IMR-90 (cell line): Measurements from ENCODE around the gene IFNG-AS1. TPM values are rescaled to one million over a fixed set of nuclear protein-coding genes. Genes with fewer than 3 reads are reported as not detected.

Experiments used
- ATAC-seq: fragments of 200-7000 bp; cut with Tn5 transposase; 2 replicates; pipeline ENCODE4 v1.9.1; 2020; ENCODE audit warnings: low read depth, mild to moderate bottlenecking, moderate library complexity
- BruUV-seq: library from RNA; stranded (reverse); fragments of 400-500 nt; replicated peaks from 2 replicates; lab custom pipeline; 2021; lab: Mats Ljungman, UMichigan
- CTCF ChIA-PET: fragments of 300-600 bp; formaldehyde crosslinking; extraction: SDS; loops from one replicate; lab custom pipeline; 2021; ENCODE audit warnings: antibody characterized with exemption; lab: Yijun Ruan, JAX
- POLR2A ChIA-PET: fragments of 300-600 bp; sonication (Branson Sonifier 250); formaldehyde crosslinking; loops from one replicate; lab custom pipeline; 2022; ENCODE audit warnings: antibody characterized with exemption; ENCODE audit not compliant: unreplicated experiment; lab: Charles Lee
- DNase-seq: peaks from one replicate; pipeline ENCODE4 v3.0.0; 2013
- H2AFZ ChIP-seq: replicated peaks from 2 replicates; pipeline ENCODE3; 2013; ENCODE audit warnings: low read length, mild to moderate bottlenecking; ENCODE audit not compliant: poor library complexity
- H2AK5ac ChIP-seq: 2 replicates; pipeline ENCODE4 v1.6.1; 2013; ENCODE audit warnings: low read depth, low read length, inconsistent platforms
- H2AK9ac ChIP-seq: replicated peaks from 2 replicates; pipeline ENCODE3; 2013; ENCODE audit warnings: mild to moderate bottlenecking, low read depth, low read length, moderate library complexity; ENCODE audit not compliant: poor library complexity
- H2BK120ac ChIP-seq: 2 replicates; pipeline ENCODE4 v1.6.1; 2013; ENCODE audit warnings: low read depth, low read length, inconsistent platforms
- H2BK15ac ChIP-seq: 3 replicates; pipeline ENCODE4 v1.6.1; 2013; ENCODE audit warnings: low read depth, low read length, inconsistent platforms
- H2BK20ac ChIP-seq: 2 replicates; pipeline ENCODE4 v1.6.1; 2013; ENCODE audit warnings: low read depth, mild to moderate bottlenecking, inconsistent platforms, low read length, moderate library complexity
- H2BK5ac ChIP-seq: 2 replicates; pipeline ENCODE4 v1.6.1; 2013; ENCODE audit warnings: mild to moderate bottlenecking, low read depth, low read length, inconsistent platforms; ENCODE audit not compliant: poor library complexity, severe bottlenecking
- H3K14ac ChIP-seq: replicated peaks from 2 replicates; pipeline ENCODE4 v1.6.1; 2013; ENCODE audit warnings: low read depth, low read length, inconsistent platforms
- H3K18ac ChIP-seq: 2 replicates; pipeline ENCODE4 v1.6.1; 2013; ENCODE audit warnings: low read depth, low read length, control low read depth
- H3K23ac ChIP-seq: 2 replicates; pipeline ENCODE4 v1.6.1; 2013; ENCODE audit warnings: low read depth, low read length, inconsistent platforms
- H3K27ac ChIP-seq: 2 replicates; pipeline ENCODE4 v1.5.1; 2013; ENCODE audit warnings: mild to moderate bottlenecking, control low read depth, low read length; ENCODE audit not compliant: insufficient read depth
- H3K27me3 ChIP-seq: 2 replicates; pipeline ENCODE4 v1.6.1; 2013; ENCODE audit warnings: low read length; ENCODE audit not compliant: control insufficient read depth, insufficient read depth
- H3K36me3 ChIP-seq: 2 replicates; pipeline ENCODE4 v1.6.1; 2013; ENCODE audit warnings: low read length, mixed read lengths; ENCODE audit not compliant: control insufficient read depth, insufficient read depth
- H3K4ac ChIP-seq: 2 replicates; pipeline ENCODE4 v1.6.1; 2013; ENCODE audit warnings: low read depth, low read length, inconsistent platforms
- H3K4me1 ChIP-seq: 2 replicates; pipeline ENCODE4 v1.6.1; 2013; ENCODE audit warnings: low read length, mixed read lengths; ENCODE audit not compliant: control insufficient read depth, insufficient read depth
- H3K4me2 ChIP-seq: 2 replicates; pipeline ENCODE4 v1.6.1; 2013; ENCODE audit warnings: low read depth, mild to moderate bottlenecking, control low read depth, low read length, moderate library complexity
- H3K4me3 ChIP-seq: 2 replicates; pipeline ENCODE4 v1.5.1; 2013; ENCODE audit warnings: low read depth, mild to moderate bottlenecking, control low read depth, low read length, moderate library complexity; ENCODE audit not compliant: insufficient read depth
- H3K56ac ChIP-seq: 2 replicates; pipeline ENCODE4 v1.6.1; 2013; ENCODE audit warnings: low read length, inconsistent platforms; ENCODE audit not compliant: insufficient read depth; ENCODE audit errors: extremely low read depth
- H3K79me1 ChIP-seq, 2 experiments: 2 replicates each; pipeline ENCODE4 v1.6.1; 2013; ENCODE audit warnings: low read length in 2 of 2, inconsistent platforms in 1 of 2, low read depth in 1 of 2
- H3K9ac ChIP-seq: 2 replicates; pipeline ENCODE4 v1.6.1; 2013; ENCODE audit warnings: low read depth, low read length, control low read depth
- H3K9me1 ChIP-seq: 2 replicates; pipeline ENCODE4 v1.6.1; 2013; ENCODE audit warnings: low read length, inconsistent platforms; ENCODE audit not compliant: insufficient read depth
- H3K9me3 ChIP-seq: 2 replicates; pipeline ENCODE4 v1.6.1; 2013; ENCODE audit warnings: low read length; ENCODE audit not compliant: control insufficient read depth, insufficient read depth
- H4K20me1 ChIP-seq: 2 replicates; pipeline ENCODE4 v1.6.1; 2013; ENCODE audit warnings: low read length, inconsistent platforms; ENCODE audit not compliant: insufficient read depth
- H4K5ac ChIP-seq: 2 replicates; pipeline ENCODE4 v1.6.1; 2013; ENCODE audit warnings: mild to moderate bottlenecking, low read depth, low read length, control low read depth
- H4K8ac ChIP-seq, 2 experiments: 2 replicates each; pipeline ENCODE4 v1.6.1; 2013; ENCODE audit warnings: low read depth in 2 of 2, low read length in 2 of 2, control low read depth in 1 of 2, inconsistent platforms in 1 of 2
- H4K91ac ChIP-seq: 2 replicates; pipeline ENCODE4 v1.6.1; 2013; ENCODE audit warnings: low read depth, low read length, inconsistent platforms; ENCODE audit not compliant: insufficient read depth
- BHLHE40 ChIP-seq: fragments of 150-350 bp; IDR thresholded peaks from 2 replicates; pipeline ENCODE4 v1.6.1; 2016; ENCODE audit warnings: mild to moderate bottlenecking, low read depth, low read length
- CEBPB ChIP-seq: IDR thresholded peaks from 2 replicates; pipeline ENCODE4 v1.6.1; 2012; ENCODE audit warnings: low read depth, low read length, improper control_type of control experiment
- CHD1 ChIP-seq: IDR thresholded peaks from 2 replicates; pipeline ENCODE4 v1.6.1; 2012; ENCODE audit warnings: low read depth, low read length, improper control_type of control experiment
- CTCF ChIP-seq: conservative IDR thresholded peaks from 2 replicates; pipeline ENCODE4 v1.5.1; 2012; ENCODE audit warnings: mild to moderate bottlenecking, low read depth, low read length, improper control_type of control experiment
- ELK1 ChIP-seq: fragments of 150-350 bp; IDR thresholded peaks from 2 replicates; pipeline ENCODE4 v1.6.1; 2016; ENCODE audit warnings: low read depth, mild to moderate bottlenecking, low read length, moderate library complexity, borderline replicate concordance
- FOS ChIP-seq: fragments of 150-350 bp; IDR thresholded peaks from 2 replicates; pipeline ENCODE4 v1.6.1; 2016; ENCODE audit warnings: low read depth, low read length
- MAFK ChIP-seq: IDR thresholded peaks from 2 replicates; pipeline ENCODE4 v1.6.1; 2012; ENCODE audit warnings: low read depth, low read length, improper control_type of control experiment
- MAZ ChIP-seq: IDR thresholded peaks from 2 replicates; pipeline ENCODE4 v1.6.1; 2012; ENCODE audit warnings: low read depth, mild to moderate bottlenecking, low read length, improper control_type of control experiment, moderate library complexity, borderline replicate concordance
- MXI1 ChIP-seq: IDR thresholded peaks from 2 replicates; pipeline ENCODE4 v1.6.1; 2012; ENCODE audit warnings: low read depth, mild to moderate bottlenecking, low read length, moderate library complexity, borderline replicate concordance
- NFE2L2 ChIP-seq: fragments of 150-350 bp; IDR thresholded peaks from 2 replicates; pipeline ENCODE4 v1.6.1; 2016; ENCODE audit warnings: low read depth, mild to moderate bottlenecking, low read length
- POLR2A ChIP-seq: IDR thresholded peaks from 2 replicates; pipeline ENCODE4 v1.6.1; 2012; ENCODE audit warnings: mild to moderate bottlenecking, low read depth, low read length
- RAD21 ChIP-seq: IDR thresholded peaks from 2 replicates; pipeline ENCODE4 v1.6.1; 2012; ENCODE audit warnings: low read length, improper control_type of control experiment
- RCOR1 ChIP-seq: IDR thresholded peaks from 2 replicates; pipeline ENCODE4 v1.6.1; 2012; ENCODE audit warnings: mild to moderate bottlenecking, low read length, improper control_type of control experiment; ENCODE audit not compliant: insufficient replicate concordance
- RFX5 ChIP-seq: IDR thresholded peaks from 2 replicates; pipeline ENCODE4 v1.8.0; 2012; ENCODE audit warnings: low read depth, mild to moderate bottlenecking, low read length, moderate library complexity
- SMC3 ChIP-seq: fragments of 150-350 bp; IDR thresholded peaks from 2 replicates; pipeline ENCODE4 v1.6.1; 2016; ENCODE audit warnings: low read depth, mild to moderate bottlenecking, antibody characterized with exemption, low read length, moderate library complexity
- USF2 ChIP-seq: fragments of 150-350 bp; IDR thresholded peaks from 2 replicates; pipeline ENCODE4 v1.6.1; 2017; ENCODE audit warnings: mild to moderate bottlenecking, antibody characterized with exemption, low read length, low read depth
- WGBS, 2 experiments: methylation state at CpG; one replicate each; pipeline versions ENCODE4 v1.1.5 to v1.1.7; 2013; ENCODE audit warnings: missing lambda C conversion rate in 2 of 2; ENCODE audit not compliant: insufficient read length in 1 of 2; ENCODE audit errors: extremely low coverage in 2 of 2; 5-methylcytosine and 5-hydroxymethylcytosine counted together
- dilution Hi-C: fragments of 300-500 bp; cut with HindIII; formaldehyde crosslinking; loops from one replicate; pipeline ENCODE4 v1.14.3; 2018; ENCODE audit warnings: low sequenced_read_pairs; ENCODE audit not compliant: unreplicated experiment
- in situ Hi-C: fragments of 300-500 bp; cut with MboI; formaldehyde crosslinking; loops from 3 replicates; pipeline ENCODE4 v1.14.3; 2019; ENCODE audit warnings: low sequenced_read_pairs, inconsistent platforms, mixed read lengths
- intact Hi-C: fragments of 100-400 bp; cut with micrococcal nuclease; formaldehyde crosslinking; loops from 2 replicates; pipeline ENCODE4 v1.10.0; 2022
- polyA plus RNA-seq, 3 experiments: library from polyadenylated mRNA; depleted of rRNA; stranded (reverse); fragments of >200 nt; gene quantifications; 2 replicates each; pipeline ENCODE4 v1.2.3, GENCODE V29; 2012; ENCODE audit warnings: low replicate concordance in 1 of 3
- total RNA-seq: library from RNA; depleted of rRNA; stranded (reverse); fragments of >200 nt; gene quantifications from 2 replicates; pipeline ENCODE4 v1.2.3, GENCODE V29; 2012

IFNG-AS1 gene
- total and polyA plus RNA-seq, 2 of the 4 experiments (the other 2 are of a cell fraction) = not detected

- H3K4me1 ChIP-seq = no peaks in the 10 kb centered on the region
- no peaks in the 10 kb centered on the region for H3K9me1 ChIP-seq
- no TSS peak for BruUV-seq
- H2AFZ ChIP-seq = no peak overlapping the region
- H2BK20ac ChIP-seq = no peak overlapping the region
- DNase-seq (no peak), ATAC-seq (no peak)
- H2AK9ac ChIP-seq = no peak overlapping the region
- TF ChIP-seq SMC3 (no peak), NFE2L2 (no peak), MXI1 (no peak), CHD1 (no peak), CEBPB (no peak), MAFK (no peak), POLR2A (no peak), RAD21 (no peak), USF2 (no peak), ELK1 (no peak), RFX5 (no peak), CTCF (no peak), RCOR1 (no peak), FOS (no peak), BHLHE40 (no peak), MAZ (no peak)
- no peak overlapping the region for H4K8ac ChIP-seq
- no CpG with 5 or more reads among the region's 2 CpGs for WGBS, 2 experiments
- no peak overlapping the region for H3K4me2 ChIP-seq
- no peak overlapping the region for H3K56ac ChIP-seq
- H3K18ac ChIP-seq = no peak overlapping the region
- H3K79me1 ChIP-seq = no peaks in the 10 kb centered on the region
- H3K4me3 ChIP-seq = no peak overlapping the region
- no peaks in the 10 kb centered on the region for H4K20me1 ChIP-seq
- no peak overlapping the region for H2AK5ac ChIP-seq
- H4K91ac ChIP-seq = no peak overlapping the region
- no peak overlapping the region for H4K5ac ChIP-seq
- H3K9ac ChIP-seq = no peak overlapping the region
- H2BK15ac ChIP-seq = no peak overlapping the region
- in situ Hi-C loops = no loop called here
- dilution Hi-C loops = no loop called here
- H3K27ac ChIP-seq = no peak overlapping the region
- H3K4ac ChIP-seq = no peak overlapping the region
- H3K14ac ChIP-seq = no peak overlapping the region
- intact Hi-C loops = no loop called here
- no peak overlapping the region for H2BK120ac ChIP-seq
- ChIA-PET POLR2A (no interaction called here), CTCF (no interaction called here)
- no peaks in the 10 kb centered on the region for H3K36me3 ChIP-seq
- no peaks in the 10 kb centered on the region for H3K9me3 ChIP-seq
- H3K23ac ChIP-seq = no peak overlapping the region
- H3K27me3 ChIP-seq = peaks cover 2% of the 10 kb centered on the region; the same call in 1 of the 2 replicates
- H2BK5ac ChIP-seq = no peak overlapping the region
These were observed 67.1 kb downstream of the IFNG-AS1 start for GRCh38 chr12:68056300-68056699.
